NCI-H146 treated with DMSO at 0.1 percent for 48 hours (cell line): ENCODE measurements around the gene TXNRD1.
"Not testable (repeated sequence)": the region's sequence is repeated elsewhere in the genome, so short reads cannot be mapped to it uniquely, and the experiment has no call there.

ENCODE experiments used
- DNase-seq: peaks from one replicate; lab custom pipeline; 2025; ENCODE audit not compliant: unreplicated experiment; lab: John Stamatoyannopoulos, UW

The TXNRD1 gene

DNA sequence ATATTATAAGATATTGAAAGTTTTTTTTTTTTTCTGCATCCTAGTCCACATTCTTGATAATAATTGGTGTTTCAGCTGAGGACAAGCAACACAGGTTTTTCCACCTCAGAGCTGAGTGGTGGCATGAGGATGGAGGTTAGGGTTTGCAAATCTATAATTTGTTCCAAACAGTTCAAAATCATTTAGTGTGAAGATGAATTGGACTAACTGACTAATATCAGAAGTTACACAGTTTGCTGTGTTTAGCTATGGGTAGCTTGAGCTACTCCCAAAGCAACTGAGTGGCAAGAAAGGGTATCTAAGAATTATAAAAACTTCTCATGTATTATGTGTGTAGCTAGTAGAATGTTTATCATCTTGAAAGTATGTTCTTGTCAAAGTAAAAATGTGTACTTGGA, 105.0 kb downstream of the TXNRD1 start:
- no peak for DNase-seq

GRCh38 chr12:104321949-104322348, 106.4 kb downstream of the TXNRD1 start:
- no peak for DNase-seq

DNA sequence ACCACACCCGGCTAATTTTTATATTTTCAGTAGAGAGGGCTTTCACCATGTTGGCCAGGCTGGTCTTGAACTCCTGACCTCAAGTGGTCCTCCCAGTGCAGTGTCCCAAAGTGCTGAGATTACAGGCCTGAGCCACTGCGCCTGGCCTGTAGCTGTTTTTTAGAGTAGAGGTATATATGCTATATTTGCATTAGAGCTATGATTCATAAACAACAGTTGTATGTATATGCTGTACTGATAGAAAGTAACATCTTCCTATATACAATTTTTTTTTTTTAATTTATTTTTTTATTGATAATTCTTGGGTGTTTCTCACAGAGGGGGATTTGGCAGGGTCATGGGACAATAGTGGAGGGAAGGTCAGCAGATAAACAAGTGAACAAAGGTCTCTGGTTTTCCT, 107.0 kb downstream of the TXNRD1 start:
- DNase-seq = not testable (repeated sequence)

DNA sequence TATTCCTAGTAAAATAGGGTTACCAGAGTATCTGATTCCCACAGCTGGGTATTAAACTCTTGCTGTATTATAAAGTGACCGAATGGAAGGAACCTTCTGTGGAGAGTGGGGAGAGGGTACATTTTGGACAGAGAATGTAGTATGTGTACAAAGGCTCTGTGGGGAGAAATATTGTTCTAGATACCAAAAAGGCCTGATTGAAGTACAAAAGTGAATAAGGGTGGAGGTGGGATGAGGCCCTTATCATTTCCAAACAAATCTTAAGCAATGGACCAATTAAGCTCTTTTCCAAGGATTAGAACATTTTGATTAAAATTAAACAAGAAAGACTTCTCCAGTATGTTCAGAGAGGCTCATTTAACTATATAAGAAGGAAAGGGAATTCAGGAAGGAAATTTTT, 108.3 kb downstream of the TXNRD1 start:
- no peak for DNase-seq

GRCh38 chr12:104328278-104328677, 112.7 kb downstream of the TXNRD1 start:
- DNase-seq = not testable (repeated sequence)

DNA sequence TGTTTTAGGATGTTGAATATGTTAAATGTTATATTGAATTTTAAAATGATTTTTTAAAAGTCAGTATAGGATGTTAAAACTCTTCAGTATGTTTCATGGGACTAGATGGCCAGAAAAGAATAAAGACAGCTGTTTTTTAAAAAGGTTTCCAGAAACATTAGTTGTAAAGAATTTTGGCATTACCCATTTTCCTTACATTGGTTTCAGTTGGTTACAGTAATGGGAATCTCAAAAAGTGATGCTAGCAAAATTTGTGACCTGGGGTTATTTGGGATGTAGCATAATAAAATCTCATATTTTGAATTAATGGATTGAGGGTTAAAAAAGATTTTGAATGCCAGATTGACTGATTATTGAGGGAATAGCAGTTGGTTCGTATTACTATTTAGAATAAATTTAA, 113.2 kb downstream of the TXNRD1 start:
- DNase-seq = no peak

DNA sequence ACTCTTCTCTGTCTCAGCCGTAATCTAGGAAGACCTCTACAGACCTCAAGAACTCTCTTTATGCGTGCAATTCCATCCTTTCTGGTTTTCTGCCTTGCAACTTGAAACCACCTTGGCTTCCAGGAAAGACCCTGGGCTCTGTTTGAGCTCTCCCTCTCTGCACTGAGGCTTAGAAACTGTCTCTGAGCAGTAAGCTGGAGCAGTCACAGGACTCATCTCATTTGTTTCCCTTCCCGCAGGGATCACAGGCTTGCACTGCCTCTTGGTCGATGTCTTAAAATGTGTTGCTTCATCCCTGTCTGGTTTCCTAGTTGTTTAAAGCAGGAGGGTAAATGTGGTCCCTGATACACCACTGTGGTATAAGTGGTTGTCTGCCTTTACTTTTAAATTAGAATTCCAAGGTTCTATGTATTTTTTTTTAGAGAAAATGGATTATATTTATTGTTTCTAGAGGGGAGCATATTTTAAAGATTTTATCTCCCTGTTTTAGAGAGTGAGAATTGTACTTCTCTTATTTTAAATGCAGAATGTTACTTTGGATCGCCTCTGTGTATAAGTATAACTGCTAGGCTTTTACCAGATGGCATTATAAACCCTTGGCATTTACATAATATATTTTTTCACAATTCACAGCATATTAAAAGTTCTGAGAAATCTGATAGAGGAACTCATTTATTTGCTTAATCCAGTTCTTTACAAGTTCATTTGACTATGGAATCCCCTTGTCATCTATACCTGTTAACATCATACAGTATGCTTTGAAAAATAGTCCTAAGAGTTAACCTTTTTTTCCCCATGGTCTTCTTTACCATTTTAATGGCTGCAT, 114.3 kb downstream of the TXNRD1 start:
- no peak for DNase-seq

- no peak for DNase-seq
Observed at GRCh38 chr12:104331376-104331775, 115.8 kb downstream of the TXNRD1 start.

- not testable (repeated sequence) for DNase-seq
Observed at GRCh38 chr12:104332273-104332672, 116.7 kb downstream of the TXNRD1 start.

DNA sequence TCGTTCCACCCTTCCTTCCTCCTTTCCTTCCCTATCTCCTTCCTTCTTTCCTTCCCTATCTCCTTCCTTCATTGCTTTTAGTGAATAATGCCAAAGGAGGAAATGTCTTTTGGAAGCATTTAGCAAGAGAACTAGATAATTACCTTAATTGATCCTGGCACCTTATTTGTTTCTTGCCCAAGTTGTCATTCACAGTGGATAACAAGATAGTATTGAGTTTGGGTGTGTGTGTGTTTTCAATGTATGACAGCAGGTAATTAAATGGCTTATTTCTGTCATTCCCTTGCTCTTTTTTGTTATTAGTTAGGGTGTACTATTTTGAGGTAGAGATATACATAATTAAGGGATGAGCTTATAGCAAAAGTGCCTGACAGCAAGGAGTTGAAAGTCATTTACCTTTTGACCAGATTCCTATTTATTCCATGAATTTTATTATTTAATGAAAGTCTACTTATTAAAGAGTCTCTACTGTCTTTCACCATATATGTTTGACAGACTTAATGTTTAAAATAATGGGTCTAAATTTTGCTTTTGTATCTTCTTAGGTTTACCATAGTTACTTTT, 118.2 kb downstream of the TXNRD1 start:
- no peak for DNase-seq

DNA sequence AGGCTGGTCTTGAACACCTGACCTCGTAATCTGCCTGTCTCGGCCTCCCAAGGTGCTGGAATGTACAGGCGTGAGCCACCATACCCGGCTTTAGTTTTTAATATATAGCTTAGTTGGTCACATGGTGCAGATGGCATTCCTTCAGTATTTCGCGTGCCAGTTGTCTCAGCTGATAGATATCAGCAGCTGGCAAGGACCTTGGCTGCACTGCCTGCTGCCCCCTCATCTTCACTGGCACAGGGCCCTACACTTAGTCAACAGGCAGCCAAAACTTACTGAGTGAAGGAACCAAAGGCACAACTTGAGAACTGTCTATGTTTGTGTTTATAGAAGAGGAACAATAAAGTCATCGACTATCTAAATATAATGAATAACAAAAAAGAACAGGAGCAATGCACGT, 119.0 kb downstream of the TXNRD1 start:
- no peak for DNase-seq

DNA sequence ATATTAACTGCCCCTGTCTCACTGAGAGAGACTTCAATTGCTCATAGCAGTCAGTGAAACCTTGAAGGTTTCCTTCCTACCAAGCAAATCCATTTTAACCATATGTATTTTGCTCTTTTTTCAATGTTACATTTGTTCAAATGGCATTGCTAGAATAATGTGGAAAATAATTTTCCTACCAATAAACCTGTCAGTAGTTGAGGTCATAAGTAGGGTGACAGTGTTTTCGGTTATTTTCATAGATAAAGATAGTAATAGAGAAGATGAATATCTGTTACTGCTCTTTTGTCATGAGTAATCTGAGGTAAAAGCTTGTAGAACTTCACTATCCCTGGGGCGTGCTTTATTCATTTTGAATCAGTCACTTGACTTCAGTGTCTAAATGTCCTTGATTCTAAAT, 120.5 kb downstream of the TXNRD1 start:
- DNase-seq = no peak

GRCh38 chr12:104337030-104337558, 121.5 kb downstream of the TXNRD1 start:
- DNase-seq = no peak

DNA sequence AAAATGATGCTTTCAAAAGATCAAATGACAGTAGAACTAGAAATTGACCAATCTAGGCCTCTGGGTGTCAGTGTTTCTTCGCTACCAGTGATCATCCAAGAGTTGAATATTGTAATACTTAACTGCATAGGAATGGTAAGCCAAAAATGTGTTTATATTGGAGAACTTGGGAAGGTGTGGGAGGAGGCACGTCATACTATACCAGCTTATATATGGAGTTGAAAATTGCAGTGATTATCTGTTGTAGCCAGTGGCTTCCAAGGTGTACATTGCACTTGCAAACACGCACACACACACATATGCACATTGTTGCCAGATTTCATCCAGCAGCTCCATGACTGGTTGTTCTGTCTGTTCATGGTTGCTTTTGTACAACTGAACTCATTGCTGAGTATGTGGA, 124.1 kb downstream of the TXNRD1 start:
- no peak for DNase-seq

GRCh38 chr12:104340177-104340576, 124.6 kb downstream of the TXNRD1 start:
- no peak for DNase-seq

DNA sequence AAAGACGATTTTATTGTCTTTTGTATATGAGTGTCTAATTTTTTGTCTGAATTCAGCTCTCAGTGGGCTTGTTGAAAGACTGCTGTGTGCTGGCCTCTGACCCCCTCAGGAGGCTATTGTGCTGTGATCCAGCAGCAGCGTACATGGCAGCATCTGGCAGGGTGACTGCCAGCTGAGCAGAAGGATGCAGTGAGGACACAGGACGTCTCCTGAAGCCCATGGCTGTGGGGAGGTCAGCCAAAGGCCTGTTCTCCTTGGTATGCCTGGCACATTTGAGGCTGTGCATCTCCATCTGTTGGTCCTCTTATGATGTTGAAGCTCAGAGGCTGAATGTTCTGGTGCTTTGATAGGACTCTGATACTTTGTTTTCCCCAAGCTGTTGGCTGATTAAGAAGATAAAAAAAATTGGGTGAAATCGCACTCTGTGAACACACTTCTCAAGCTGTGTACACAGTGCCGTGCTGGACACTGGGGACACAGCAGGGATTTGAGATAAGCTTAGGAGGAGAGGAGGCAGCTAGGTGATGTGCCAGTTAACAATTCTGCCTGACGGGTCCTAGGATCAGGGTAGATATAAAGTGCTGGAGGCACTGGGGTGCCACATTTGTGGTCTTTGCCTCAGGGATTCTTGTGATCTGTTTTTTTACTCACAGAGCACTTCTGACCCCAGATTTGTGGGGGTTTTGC, 125.5 kb downstream of the TXNRD1 start:
- DNase-seq = peak; percentile 92

- DNase-seq = no peak
Observed at GRCh38 chr12:104342147-104342546, 126.6 kb downstream of the TXNRD1 start.

DNA sequence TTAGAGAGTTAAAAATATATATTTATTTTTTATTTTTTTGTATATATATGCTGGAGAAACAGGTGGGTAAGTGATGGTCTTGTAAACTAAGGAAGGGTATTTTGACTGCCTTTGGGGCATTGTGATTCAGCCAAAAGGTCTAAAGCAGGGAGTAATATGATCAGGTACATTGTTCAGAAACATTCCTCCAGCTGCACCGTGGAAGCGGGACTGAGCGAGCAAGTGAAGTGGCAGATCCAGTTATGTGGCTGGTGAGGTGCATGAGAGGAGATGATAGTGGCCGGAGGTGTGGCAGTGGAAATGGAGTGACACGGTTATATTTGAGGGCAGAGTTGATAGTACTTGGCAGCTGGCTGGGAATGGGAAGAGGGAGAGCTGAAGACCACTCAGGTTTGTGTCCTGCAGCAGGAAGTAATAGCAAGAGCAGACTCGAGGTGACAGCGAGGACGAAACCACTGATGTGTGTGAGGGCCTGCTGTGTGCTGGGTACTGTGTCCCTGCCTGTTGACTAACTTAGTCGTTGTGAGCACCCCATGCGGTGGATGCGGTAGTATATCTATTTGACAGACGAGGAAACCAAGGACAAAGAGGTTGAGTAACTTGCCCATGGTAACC, 127.2 kb downstream of the TXNRD1 start:
- DNase-seq = no peak

DNA sequence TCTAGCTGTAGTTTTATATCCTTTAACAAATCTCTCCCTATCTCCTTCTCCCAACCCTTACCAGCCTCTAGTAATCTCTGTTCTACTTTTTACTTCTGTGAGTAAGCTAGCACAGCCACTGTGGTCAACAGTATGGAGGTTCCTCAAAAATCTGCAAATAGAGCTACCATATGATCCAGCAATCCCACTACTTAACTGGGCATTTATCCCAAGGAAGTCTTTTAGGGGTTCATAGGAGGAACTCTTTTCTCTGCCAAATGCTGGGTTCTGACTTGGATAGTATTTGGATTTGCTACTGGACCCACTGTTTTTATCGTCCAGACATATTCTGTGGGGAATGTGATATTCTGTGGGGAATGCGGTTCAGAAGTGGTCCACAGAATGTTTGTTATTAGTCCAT, 129.1 kb downstream of the TXNRD1 start:
- no peak for DNase-seq

DNA sequence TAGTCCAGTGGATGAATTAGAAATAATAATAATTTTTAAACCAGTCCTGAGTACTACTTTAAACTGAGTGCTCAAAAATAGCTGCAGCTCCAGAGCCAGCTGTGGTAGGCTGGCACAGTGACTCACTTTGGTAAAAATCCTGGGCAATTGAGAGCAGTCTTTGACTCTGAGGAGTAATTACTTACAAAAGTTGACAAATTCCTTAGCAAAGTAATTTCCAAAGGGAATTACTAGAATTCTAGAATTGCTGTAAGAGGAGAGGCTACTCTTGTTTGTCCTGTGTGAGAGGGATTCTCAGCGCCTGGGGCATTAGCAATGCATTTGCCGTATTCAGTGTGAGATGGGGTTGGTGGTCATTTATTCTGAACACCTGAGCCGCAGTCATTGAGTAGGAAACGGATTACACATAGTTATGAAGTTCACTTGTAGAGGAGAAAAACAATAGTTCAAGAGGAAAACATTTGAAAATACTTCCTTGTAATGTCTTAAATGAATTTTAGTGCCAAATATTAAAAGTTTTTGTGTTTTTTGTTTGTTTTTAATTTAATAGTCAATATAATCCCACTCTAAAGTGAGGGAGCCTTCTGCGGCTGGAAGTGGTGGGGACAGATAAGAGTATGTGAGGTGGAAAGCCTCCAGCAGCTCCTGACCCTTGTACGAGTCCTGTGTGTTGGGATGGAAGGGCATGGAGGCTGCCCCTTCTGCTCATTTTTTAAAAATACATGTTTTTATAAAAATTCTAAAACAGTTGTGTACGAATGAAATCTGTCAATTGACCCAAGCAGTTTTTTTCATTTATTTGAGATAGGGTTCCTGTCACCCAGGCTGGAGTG, 129.9 kb downstream of the TXNRD1 start:
- no peak for DNase-seq
